ENCODE measurements around the gene NRP1.

- TF ChIP-seq CTCF (IDR thresholded peaks at IDR 0.05) (no peak), POLR2A (IDR thresholded peaks at IDR 0.05) (no peak)
These were observed 12.7 kb upstream of the NRP1 start for GRCh38 chr10:33347211-33347610.
